Natural killer cell treated with Interleukin-12 subunit alpha and Interleukin-12 subunit beta and Interleukin-15 and Interleukin-18, amount 100 ng/mL, for 72 hours (primary cell): ENCODE measurements around the gene MAOA. TPM values are rescaled to one million over a fixed set of nuclear protein-coding genes. Genes with fewer than 3 reads are reported as not detected.
"Not testable (repeated sequence)": the region's sequence is repeated elsewhere in the genome, so short reads cannot be mapped to it uniquely, and the experiment has no call there.

ENCODE experiments used
- ATAC-seq, 2 donors: fragments of 150-1000 bp; cut with Tn5 transposase in 1 of 2; sonication (Bioruptor Pico), chemical (Tn5 transposase) in 1 of 2; 2 replicates each; pipeline ENCODE4 v1.10.0; 2021
- DNase-seq: peaks from one replicate; pipeline ENCODE4 v3.0.0; 2022; ENCODE audit warnings: low spot score
- H3K27ac Mint-ChIP-seq, 2 donors: 1 replicate in 1 of 2; 2 replicates in 1 of 2; pipeline ENCODE4 v1.8.0; 2022; ENCODE audit warnings: mixed read lengths in 2 of 2, mild to moderate bottlenecking in 1 of 2, moderate library complexity in 1 of 2
- H3K27me3 Mint-ChIP-seq, 2 donors: 1 replicate in 1 of 2; 2 replicates in 1 of 2; pipeline ENCODE4 v1.8.0; 2022; ENCODE audit warnings: mixed read lengths in 2 of 2
- H3K36me3 Mint-ChIP-seq: one replicate; pipeline ENCODE4 v1.8.0; 2022; ENCODE audit warnings: mixed read lengths
- H3K4me1 Mint-ChIP-seq, 2 donors: 1 replicate in 1 of 2; 2 replicates in 1 of 2; pipeline ENCODE4 v1.8.0; 2022; ENCODE audit warnings: low read depth in 2 of 2, mixed read lengths in 2 of 2, mild to moderate bottlenecking in 1 of 2
- H3K4me3 Mint-ChIP-seq: one replicate; pipeline ENCODE4 v1.8.0; 2022; ENCODE audit warnings: mixed read lengths
- H3K9me3 Mint-ChIP-seq: 2 replicates; pipeline ENCODE4 v1.8.0; 2022; ENCODE audit warnings: mixed read lengths
- total RNA-seq, 2 donors: library from RNA; stranded (reverse); gene quantifications; one replicate each; pipeline ENCODE4 v1.2.3, GENCODE V29; 2022

Gene MAOA
- total RNA-seq, 2 donors from 2014 or later = 0.21 to 1.8 TPM

GRCh38 chrX:43707812-43708548, 51.9 kb downstream of the MAOA start:
- Mint-ChIP-seq H3K27ac (no peak overlapping the region), H3K4me3 (no peak overlapping the region), H3K9me3 (no peaks in the 10 kb centered on the region), H3K36me3 (no peaks in the 10 kb centered on the region), H3K4me1 (no peaks in the 10 kb centered on the region), H3K27me3 (peaks cover 6 to 20% of the 10 kb centered on the region in 2 donors)
- DNase-seq = no peak
- ATAC-seq = no peak

GRCh38 chrX:43716144-43716543, 60.0 kb downstream of the MAOA start:
- Mint-ChIP-seq H3K4me3 (no peak overlapping the region), H3K27me3 (no peaks in the 10 kb centered on the region), H3K27ac (no peak overlapping the region), H3K4me1 (no peaks in the 10 kb centered on the region), H3K9me3 (no peaks in the 10 kb centered on the region), H3K36me3 (no peaks in the 10 kb centered on the region)
- DNase-seq (no peak), ATAC-seq (no peak)

- no peaks in the 10 kb centered on the region for H3K36me3 Mint-ChIP-seq
- H3K4me3 Mint-ChIP-seq = no peak overlapping the region
- no peaks in the 10 kb centered on the region for H3K27me3 Mint-ChIP-seq
- no peaks in the 10 kb centered on the region for H3K9me3 Mint-ChIP-seq
- no peak overlapping the region for H3K27ac Mint-ChIP-seq
- no peaks in the 10 kb centered on the region for H3K4me1 Mint-ChIP-seq
- DNase-seq = no peak
- ATAC-seq = no peak
These were observed 60.6 kb downstream of the MAOA start for GRCh38 chrX:43716696-43717095.

GRCh38 chrX:43717161-43717560, 61.1 kb downstream of the MAOA start:
- H3K9me3 Mint-ChIP-seq = no peaks in the 10 kb centered on the region
- H3K4me1 Mint-ChIP-seq = no peaks in the 10 kb centered on the region
- no peak overlapping the region for H3K27ac Mint-ChIP-seq
- DNase-seq = no peak
- ATAC-seq = no peak
- H3K27me3 Mint-ChIP-seq = no peaks in the 10 kb centered on the region
- no peak overlapping the region for H3K4me3 Mint-ChIP-seq
- no peaks in the 10 kb centered on the region for H3K36me3 Mint-ChIP-seq

- Mint-ChIP-seq H3K4me1 (no peaks in the 10 kb centered on the region), H3K27ac (no peak overlapping the region), H3K9me3 (no peaks in the 10 kb centered on the region), H3K36me3 (no peaks in the 10 kb centered on the region), H3K27me3 (no peaks in the 10 kb centered on the region), H3K4me3 (no peak overlapping the region)
- DNase-seq (no peak), ATAC-seq (no peak)
These were observed 62.0 kb downstream of the MAOA start for GRCh38 chrX:43718081-43718480.

- Mint-ChIP-seq H3K27me3 (no peaks in the 10 kb centered on the region), H3K4me3 (no peak overlapping the region), H3K36me3 (no peaks in the 10 kb centered on the region), H3K4me1 (no peaks in the 10 kb centered on the region), H3K9me3 (no peaks in the 10 kb centered on the region), H3K27ac (no peak overlapping the region)
- DNase-seq (no peak), ATAC-seq (no peak)
These were observed 62.4 kb downstream of the MAOA start for GRCh38 chrX:43718546-43718945.

GRCh38 chrX:43718956-43719355, 62.9 kb downstream of the MAOA start:
- no peaks in the 10 kb centered on the region for H3K9me3 Mint-ChIP-seq
- no peak overlapping the region for H3K4me3 Mint-ChIP-seq
- no peaks in the 10 kb centered on the region for H3K27me3 Mint-ChIP-seq
- no peak overlapping the region for H3K27ac Mint-ChIP-seq
- no peaks in the 10 kb centered on the region for H3K36me3 Mint-ChIP-seq
- ATAC-seq = no peak
- DNase-seq = no peak
- H3K4me1 Mint-ChIP-seq = no peaks in the 10 kb centered on the region

- Mint-ChIP-seq H3K4me3 (no peak overlapping the region), H3K27me3 (peaks cover 6% of the 10 kb centered on the region in 2 donors)
- no peak for ATAC-seq
These were observed 64.0 kb downstream of the MAOA start for GRCh38 chrX:43720082-43720481.

GRCh38 chrX:43720961-43721360, 64.9 kb downstream of the MAOA start:
- no peak overlapping the region for H3K4me3 Mint-ChIP-seq
- no peak for ATAC-seq
- no peaks in the 10 kb centered on the region for H3K36me3 Mint-ChIP-seq
- H3K27ac Mint-ChIP-seq = no peak overlapping the region
- DNase-seq = no peak
- no peaks in the 10 kb centered on the region for H3K4me1 Mint-ChIP-seq
- peaks cover 6 to 9% of the 10 kb centered on the region in 2 donors for H3K27me3 Mint-ChIP-seq
- H3K9me3 Mint-ChIP-seq = no peaks in the 10 kb centered on the region

More at GRCh38 chrX:43720082-43720481, 64.0 kb downstream of the MAOA start:
- Mint-ChIP-seq H3K9me3 (no peaks in the 10 kb centered on the region), H3K27ac (no peak overlapping the region), H3K4me1 (no peaks in the 10 kb centered on the region), H3K36me3 (no peaks in the 10 kb centered on the region)
- DNase-seq = no peak

GRCh38 chrX:43725227-43725626, 69.1 kb downstream of the MAOA start:
- not testable (repeated sequence) for H3K4me1 Mint-ChIP-seq, DNase-seq, H3K27ac Mint-ChIP-seq, H3K36me3 Mint-ChIP-seq, H3K4me3 Mint-ChIP-seq, H3K9me3 Mint-ChIP-seq, ATAC-seq
- peaks cover 6 to 19% of the 10 kb centered on the region in 2 donors for H3K27me3 Mint-ChIP-seq

- not testable (repeated sequence) for ATAC-seq, H3K9me3 Mint-ChIP-seq, H3K4me1 Mint-ChIP-seq, DNase-seq, H3K36me3 Mint-ChIP-seq, H3K4me3 Mint-ChIP-seq, H3K27ac Mint-ChIP-seq
- peaks cover 6 to 19% of the 10 kb centered on the region in 2 donors for H3K27me3 Mint-ChIP-seq
These were observed 71.2 kb downstream of the MAOA start for GRCh38 chrX:43727254-43727653.

GRCh38 chrX:43728002-43728401, 71.9 kb downstream of the MAOA start:
- Mint-ChIP-seq H3K4me1 (no peaks in the 10 kb centered on the region), H3K4me3 (no peak overlapping the region), H3K27me3 (peaks cover 6 to 19% of the 10 kb centered on the region in 2 donors), H3K36me3 (no peaks in the 10 kb centered on the region), H3K9me3 (no peaks in the 10 kb centered on the region), H3K27ac (no peak overlapping the region)
- ATAC-seq (no peak), DNase-seq (no peak)

- ATAC-seq = no peak
- Mint-ChIP-seq H3K4me3 (no peak overlapping the region), H3K36me3 (no peaks in the 10 kb centered on the region), H3K27ac (no peak overlapping the region), H3K4me1 (no peaks in the 10 kb centered on the region), H3K9me3 (no peaks in the 10 kb centered on the region), H3K27me3 (peaks cover 6 to 22% of the 10 kb centered on the region in 2 donors)
- no peak for DNase-seq
These were observed 72.9 kb downstream of the MAOA start for GRCh38 chrX:43728966-43729365.

- Mint-ChIP-seq H3K27ac (no peak overlapping the region), H3K4me3 (no peak overlapping the region), H3K4me1 (no peaks in the 10 kb centered on the region), H3K36me3 (no peaks in the 10 kb centered on the region), H3K27me3 (peaks cover 0 to 12% of the 10 kb centered on the region in 2 donors), H3K9me3 (no peaks in the 10 kb centered on the region)
- DNase-seq (no peak), ATAC-seq (no peak)
These were observed 75.0 kb downstream of the MAOA start for GRCh38 chrX:43731086-43731485.

- peaks cover 0 to 6% of the 10 kb centered on the region in 2 donors for H3K27me3 Mint-ChIP-seq
- H3K9me3 Mint-ChIP-seq = no peaks in the 10 kb centered on the region
- H3K4me1 Mint-ChIP-seq = no peaks in the 10 kb centered on the region
- no peaks in the 10 kb centered on the region for H3K36me3 Mint-ChIP-seq
- no peak for DNase-seq
- H3K4me3 Mint-ChIP-seq = no peak overlapping the region
- no peak for ATAC-seq
- no peak overlapping the region for H3K27ac Mint-ChIP-seq
These were observed 77.6 kb downstream of the MAOA start for GRCh38 chrX:43733699-43734098.
